Islet precursor cell (in vitro differentiated cells): Measurements from ENCODE around the gene SPX.

Experiments used
- DNase-seq: peaks from one replicate; pipeline ENCODE4 v3.0.0-alpha.2; 2018

The SPX gene, protein sequence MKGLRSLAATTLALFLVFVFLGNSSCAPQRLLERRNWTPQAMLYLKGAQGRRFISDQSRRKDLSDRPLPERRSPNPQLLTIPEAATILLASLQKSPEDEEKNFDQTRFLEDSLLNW

DNA sequence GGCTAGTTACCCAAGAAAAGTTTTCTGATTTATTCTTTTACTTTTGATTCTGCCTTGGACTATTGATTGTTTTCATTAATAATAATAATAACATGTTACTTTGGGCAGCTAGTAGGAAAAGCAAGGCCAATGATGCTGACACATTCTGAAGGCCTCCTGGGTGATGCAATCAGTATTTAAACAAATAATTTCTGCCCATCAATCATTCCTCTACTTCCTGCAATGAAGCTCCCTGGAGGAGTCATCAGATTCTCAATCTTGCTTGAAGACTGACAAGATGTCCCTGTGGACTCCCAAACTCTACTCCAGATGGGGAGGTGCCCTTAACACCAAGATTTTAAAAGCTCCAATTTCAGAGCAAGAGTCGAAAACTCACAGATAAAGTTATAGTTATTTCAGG lies at the start of gene SPX:
Gene SPX (plus strand): TSS at position 244 of the 400 bp plus-strand sequence. CDS start 177 bp downstream, outside the sequence.
- DNase-seq: no peak

DNA sequence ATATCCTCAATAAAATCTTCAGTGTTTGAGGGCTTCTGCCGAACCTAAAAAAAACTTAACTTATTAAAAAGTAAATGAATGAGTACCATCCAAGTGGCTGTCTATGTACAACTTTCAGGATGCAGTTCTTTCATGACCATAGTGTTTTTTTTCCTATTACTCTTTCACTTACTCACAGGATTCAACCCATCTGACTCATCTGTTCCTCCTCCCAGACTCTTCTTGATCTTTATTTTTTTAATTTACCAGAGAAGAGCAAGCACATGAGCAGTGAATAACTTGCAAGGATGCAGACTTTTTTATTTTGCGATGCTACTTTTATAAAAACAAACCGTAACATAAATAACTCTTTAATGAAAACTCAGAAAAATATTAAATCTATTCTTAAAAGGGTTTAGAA lies 49.1 kb upstream of the SPX start:
- DNase-seq: no peak

DNA sequence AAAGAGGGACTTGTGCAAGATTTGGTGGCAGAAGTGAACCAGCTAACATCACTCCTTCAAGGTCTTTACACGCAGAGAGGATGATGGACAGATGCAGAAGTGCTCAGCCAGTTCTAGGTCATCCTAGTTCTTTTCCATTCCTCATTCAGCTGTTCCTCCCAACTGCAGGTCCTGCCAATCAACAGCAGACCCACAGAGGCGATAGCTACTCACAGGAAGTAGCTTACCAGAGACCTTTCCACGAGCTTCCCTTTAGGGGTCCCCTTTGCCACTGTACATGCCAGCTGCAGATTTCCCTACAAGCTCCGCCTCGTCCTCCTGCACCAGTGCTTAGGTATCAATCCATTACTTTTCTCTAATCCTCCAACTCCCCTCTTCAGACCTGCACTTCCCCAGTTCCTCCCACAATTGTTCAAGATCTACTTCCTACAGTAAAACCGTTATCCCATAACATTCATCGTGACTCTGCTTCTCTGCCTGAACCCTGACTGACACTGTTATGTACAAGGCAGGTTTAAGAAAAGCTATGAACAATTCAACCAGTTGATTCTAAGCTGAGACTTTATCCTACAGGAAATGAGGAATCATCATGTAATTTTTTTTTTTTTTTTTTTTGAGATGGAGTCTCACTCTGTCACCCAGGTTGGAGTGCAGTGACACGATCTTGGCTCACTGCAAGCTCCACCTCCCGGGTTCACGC lies 47.2 kb upstream of the SPX start:
- DNase-seq: no peak

DNA sequence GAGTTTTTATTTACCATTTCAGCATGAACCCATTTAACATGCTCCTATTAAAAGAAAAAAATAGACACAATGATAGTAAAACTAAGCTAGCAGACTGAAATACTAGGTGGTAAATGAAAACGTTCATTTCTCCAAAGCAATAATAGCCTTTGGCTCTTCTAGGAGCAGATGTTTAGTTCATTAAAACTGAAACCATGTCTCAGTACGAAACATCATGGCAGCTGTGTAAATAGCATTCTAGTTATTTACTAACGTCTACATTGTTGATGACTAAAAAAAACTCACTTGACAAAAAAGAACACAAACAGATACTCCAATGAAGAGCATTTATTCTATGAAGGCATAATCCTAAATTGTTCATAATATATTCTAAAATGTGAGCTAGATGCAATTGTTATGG lies 42.6 kb upstream of the SPX start:
- DNase-seq: no peak

DNA sequence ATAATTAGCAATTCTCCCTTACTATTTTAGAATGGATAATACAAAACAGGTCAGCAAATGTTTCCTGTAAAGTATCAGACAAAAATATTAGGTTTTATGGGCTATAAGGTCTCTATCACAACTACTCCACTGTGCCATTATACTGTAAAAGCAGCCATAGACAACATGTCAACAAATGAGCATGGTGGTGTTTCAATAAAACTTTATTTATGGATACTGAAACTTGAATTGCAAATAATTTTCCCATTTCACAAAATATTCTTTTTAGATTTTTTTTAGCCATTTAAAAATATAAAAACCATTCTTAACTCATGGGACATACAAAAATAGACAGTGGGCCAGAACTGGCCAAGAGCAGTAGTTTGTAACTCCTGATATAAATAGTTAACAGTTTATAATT lies 40.1 kb upstream of the SPX start:
- DNase-seq: no peak

DNA sequence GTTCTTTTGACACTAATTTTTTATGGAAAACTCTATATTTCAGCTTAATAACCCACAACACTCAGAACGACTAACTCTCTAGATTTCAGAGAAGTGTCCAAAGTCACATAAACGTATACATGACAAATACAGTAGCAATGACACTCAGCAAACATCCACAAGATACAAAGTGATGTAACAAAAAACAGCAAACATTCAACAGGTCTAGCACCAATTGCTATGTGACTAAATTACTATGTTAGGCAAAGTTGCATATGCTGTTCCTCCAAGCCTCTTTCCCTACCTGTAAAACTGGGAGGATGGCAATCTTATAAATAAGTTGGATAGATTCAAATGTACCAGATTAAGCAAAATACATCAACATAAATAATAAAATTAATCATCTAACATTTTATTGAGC lies 26.3 kb upstream of the SPX start:
- no peak for DNase-seq

DNA sequence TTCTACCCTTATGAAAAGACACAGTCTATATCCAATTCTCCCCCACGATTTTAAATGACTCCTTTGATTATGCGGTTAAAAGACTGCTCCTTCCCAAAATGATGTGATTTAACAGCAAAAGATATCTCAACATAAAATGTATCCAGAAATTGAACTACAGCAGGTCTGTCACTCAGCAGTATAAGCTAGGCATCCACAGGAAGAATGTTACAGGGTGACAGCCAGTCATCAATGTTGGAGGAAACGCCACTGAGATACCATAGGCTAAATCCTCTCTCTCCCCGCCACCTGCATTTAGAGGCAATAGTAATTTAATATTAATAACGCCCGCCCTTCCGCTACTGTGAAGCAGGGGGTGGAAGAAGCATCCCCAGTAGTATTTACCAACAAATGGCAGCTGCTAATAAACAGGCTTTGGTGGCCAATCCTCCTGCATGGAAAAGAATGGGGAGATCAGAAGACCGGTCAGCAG lies 25.3 kb upstream of the SPX start:
- DNase-seq: no peak

DNA sequence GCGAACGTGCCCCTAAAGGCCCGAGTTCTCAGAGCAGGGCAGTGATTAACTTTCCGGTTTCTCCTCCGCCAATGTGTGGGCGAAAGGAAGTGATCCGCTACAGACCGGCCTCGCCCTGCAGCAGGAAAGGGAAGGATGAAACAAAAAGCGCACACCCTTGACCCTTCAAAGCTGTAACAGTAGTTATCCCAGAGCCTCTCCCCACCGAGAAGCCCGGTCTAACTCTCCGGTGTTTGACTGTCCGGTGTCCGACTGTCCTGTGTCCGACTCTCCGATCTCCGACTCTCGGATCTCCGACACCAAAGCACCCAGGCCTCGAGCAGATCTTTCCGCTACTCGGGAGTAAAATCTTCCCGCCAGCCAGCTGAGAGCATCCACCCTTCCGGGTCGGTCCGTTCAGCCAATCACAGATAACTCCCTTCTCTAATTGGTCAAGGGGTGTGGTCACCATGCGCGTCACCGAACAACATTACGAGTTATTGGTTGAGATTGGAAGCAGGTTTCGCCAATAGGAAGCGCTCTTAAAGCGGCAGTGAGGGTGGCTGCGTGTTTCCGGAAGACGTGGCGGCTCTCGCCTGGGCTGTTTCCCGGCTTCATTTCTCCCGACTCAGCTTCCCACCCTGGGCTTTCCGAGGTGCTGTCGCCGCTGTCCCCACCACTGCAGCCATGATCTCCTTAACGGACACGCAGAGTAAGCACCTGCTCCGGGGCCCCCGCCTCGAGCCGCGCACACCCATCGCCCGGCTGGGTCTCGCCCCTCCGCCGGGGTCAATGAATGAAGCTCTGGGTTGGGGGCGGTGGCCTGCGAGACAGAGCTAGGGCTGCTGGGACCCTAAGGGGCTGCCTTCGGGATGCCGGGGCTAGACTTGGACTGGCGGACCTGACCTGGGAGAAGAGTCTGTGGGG lies 24.6 kb upstream of the SPX start, which contains the start of the genes GOLT1B and RECQL:
Gene GOLT1B (plus strand): TSS at position 532 of the 906 bp plus-strand sequence. CDS start 135 bp downstream, at position 667.
Gene RECQL (minus strand): TSS at position 378 of the 906 bp plus-strand sequence. CDS start 2,065 bp downstream, outside the sequence.
- peak; percentile 99 for DNase-seq

DNA sequence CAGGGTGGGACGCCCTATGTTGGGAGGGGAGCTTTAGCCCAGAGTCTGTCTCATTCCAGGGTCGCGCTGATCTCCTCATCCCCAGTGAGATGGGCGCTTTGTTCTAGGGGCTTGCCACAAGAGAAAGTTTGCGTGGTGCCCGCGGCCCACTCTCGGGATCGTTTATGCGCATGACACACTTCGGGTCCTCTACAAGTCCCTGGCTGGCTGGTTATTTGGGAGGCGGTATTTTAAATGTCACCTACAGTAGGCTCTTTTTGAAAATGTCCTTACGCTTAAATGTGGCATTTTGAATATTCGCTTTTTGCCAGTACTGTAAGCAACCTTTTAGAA lies 24.0 kb upstream of the SPX start:
- DNase-seq: no peak

DNA sequence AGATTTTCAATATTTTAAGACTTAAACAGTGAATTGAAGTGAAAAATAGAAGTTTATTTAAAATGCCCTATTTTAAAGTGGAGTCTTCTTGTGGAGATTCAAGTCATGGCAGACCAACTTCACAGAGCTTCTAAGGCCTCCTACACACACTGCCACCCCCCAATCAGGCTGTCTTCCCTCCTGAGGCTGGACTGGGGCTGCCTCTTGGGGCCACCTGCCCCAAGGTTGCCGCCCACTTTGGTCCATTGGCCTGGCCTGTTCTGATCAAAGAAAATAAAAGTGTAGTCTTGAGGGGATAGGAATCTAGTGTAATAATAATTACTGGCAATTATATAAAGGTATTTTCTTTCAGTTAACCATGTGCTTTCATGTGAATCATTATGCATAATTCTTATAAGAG lies 23.2 kb upstream of the SPX start:
- DNase-seq: no peak

DNA sequence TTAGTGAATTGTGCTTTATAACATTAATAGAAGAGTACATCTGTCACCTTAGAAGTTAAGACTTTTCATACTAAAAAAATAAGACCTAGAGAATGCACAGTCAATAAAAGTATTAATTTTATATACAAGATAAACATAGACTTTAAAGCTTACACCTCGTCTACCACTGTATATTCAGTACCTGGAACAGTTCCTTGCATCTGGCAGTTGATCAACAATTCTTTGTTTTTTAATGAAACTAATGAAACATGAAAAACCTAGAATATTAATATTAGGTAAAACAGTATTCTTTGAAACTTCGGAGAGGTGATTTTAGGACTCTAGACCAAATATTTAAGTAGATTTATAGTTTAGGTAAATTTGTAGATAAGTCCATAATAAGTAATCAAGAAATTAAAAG lies 20.2 kb upstream of the SPX start:
- DNase-seq: no peak

DNA sequence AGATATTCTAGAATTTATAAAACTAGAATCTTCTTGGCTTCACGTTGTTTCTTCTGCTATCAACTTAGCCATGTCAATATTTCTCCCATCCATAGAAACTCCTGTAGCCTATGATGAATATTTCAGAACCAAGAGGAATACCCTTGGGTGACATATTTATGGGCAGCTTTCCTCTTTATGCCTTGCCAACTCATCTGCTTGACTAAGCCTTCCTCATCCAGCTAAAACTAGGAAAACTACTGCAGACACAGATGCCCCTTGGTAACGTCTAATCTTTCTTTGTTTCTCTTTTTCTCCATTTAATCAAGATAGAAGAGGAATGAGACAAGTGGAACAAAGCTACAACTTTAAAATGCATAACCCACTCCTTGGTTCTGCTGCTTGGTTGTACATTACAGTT lies 18.2 kb upstream of the SPX start:
- no peak for DNase-seq

DNA sequence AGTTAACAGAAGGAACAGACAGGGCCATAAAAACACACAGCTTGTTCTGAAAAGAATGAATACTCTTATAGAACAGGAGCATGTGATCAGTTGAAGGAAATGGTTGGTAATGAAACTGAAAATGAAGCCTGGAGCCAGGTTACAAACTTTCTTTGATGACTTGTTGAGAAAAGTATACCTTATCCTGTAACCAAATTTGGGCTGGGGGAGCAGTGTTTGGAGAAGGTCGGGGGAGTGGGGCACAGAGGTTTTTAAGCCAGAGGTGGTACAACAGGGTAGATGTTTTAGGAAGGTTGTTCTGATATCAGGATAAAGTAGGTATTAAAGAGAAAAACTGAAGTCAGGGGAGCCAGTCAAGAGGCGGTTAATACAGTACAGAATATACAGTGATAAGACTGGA lies 16.3 kb upstream of the SPX start:
- DNase-seq: no peak

DNA sequence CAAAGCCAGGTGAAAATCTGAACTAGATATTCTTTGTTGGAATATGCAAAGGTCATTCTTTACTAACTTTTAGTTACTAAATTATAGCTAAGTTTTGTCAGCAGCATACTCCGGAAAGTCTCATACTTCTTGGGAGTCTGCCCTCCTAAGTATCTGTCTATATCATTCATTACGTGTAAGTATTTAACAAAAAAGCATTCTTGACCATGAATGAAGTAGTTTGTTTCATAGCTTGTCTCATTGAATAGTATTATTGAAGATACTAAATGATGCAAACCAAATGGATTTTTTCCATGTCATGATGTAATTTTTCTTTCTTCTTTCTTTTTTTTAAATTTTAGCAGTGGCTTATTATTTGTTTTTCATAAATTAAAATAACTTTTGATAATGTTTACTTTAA lies 9.8 kb upstream of the SPX start:
- no peak for DNase-seq

DNA sequence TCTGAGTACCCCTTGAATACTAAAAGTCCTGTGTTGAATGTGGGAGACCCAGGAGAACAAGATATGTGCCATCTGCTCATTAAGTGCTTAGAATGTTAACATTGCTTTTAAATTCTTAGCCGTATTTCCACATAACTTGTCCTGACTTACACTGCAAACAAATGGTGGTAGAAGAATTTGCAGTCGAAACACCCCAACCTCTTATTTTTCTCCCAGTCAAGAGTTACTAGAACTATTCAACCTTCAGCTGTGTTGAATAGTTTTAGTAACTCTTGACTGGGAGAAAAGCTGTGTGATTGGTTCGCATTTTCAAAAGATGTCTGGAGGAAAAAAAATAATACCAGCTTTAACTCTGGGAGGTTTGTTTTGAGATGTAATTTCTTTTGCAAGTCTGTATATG lies 7.6 kb upstream of the SPX start:
- no peak for DNase-seq

DNA sequence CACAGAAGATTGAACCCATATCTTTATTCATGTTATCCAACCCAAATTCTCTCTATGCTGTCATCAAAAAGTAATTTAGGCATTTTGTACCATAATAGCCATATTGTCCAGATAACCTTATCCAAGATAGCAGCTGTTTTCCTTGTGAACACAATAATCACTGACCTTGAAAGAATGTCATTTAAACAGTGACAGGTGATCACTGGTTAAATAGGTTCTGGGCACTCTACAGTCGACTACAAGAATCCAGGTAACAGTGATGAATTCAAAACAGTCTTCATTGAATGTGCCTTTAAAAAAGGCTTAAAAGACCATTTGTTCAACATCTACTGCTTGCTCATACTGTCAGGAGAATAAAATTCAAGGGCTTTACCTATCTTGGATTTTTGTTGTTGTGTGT lies 4.6 kb upstream of the SPX start:
- DNase-seq: no peak

DNA sequence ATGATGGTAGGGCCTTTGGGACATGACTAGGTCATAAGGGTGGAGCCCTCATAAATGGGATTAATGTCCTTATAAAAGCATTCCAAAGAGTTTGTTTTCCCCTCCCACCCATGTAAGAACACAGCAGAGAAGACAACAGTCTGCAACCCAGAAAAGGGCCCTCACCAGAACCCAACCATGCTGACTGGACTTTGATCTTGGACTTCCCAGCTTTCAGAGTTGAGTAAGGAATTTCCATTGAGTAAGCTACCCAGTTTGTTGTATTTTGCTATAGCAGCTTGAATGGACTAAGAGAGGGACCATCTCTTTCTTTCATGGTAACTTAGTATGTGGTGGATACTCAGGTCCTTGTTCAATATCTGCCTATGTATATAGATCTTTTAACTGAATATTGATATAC lies 2.9 kb upstream of the SPX start:
- DNase-seq: no peak

DNA sequence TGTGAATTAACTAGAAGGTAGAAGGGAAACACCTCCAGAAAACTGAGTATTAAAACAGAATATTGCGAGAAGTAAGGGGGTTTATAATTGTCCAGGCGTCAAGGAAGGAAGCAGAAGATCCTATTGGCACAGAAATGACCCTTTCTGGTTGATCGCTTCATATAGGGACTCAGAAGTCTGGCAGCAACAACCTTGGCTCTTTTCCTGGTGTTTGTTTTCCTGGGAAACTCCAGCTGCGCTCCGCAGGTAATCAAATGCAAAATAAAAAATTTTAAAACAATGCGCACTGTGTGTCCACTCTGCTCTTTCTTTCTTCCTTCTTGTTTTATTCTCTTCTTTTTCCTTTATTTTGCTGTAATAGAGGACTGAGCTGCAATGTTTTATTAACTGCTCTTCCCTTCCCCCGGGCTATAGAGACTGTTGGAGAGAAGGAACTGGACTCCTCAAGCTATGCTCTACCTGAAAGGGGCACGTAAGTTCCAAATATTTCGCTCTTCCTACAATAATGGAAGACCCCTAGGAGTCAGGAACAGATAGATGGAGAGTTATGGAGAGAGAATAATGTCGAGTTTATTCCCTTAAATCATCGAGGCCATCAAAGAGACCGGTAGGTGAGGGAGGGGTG lies 737 bp downstream of the SPX start:
- DNase-seq: no peak

DNA sequence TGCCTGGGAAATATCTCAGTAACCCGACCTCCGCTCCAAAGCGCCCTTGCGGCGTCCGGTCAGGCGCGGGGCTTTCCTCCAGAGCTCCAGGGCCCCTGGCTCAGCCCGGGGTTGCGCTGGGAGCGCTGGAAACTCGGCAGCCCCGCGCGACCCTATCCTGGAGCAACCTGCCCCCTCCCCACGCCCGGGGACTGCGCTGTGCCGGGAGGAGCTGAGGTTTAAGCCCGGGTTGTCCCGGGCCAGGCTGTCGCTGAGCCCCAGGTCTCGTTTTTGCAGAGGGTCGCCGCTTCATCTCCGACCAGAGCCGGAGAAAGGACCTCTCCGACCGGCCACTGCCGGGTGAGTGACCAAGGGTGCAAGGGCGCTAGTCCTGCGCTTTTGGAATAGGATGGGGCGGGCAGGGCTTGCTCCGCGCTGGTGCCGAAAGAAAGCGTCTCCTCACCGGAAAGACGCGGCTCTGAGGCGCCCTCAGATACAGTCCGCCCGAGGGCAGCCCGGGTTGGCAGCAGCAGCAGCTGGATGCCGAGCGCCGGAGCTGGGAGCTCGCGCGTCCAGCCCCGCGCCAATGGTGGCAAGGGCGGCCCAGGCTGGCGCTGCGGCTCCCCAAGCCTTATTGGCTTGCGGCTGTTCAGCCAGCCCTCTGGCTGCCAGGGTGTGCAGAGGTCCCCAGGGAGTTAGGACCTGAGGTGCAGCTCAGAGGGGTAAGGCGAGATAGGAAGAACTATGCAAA lies 1.5 kb downstream of the SPX start:
- peak; percentile 91 for DNase-seq

DNA sequence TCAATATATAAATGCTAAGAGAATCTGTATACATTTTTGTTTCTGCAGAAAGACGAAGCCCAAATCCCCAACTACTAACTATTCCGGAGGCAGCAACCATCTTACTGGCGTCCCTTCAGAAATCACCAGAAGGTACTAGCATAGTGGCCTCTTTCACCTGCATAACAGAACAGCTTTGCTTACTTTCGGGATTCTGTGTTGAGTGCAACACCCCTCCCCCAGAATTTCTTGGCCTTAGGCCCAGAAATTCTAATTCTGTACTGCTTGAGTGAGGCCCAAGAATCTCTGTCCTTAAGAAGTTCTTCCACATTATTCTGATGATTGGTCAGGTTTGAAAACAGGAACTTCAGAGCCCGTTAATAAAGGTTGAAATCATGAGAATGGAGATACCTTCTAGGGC lies 2.9 kb downstream of the SPX start:
- DNase-seq: no peak

DNA sequence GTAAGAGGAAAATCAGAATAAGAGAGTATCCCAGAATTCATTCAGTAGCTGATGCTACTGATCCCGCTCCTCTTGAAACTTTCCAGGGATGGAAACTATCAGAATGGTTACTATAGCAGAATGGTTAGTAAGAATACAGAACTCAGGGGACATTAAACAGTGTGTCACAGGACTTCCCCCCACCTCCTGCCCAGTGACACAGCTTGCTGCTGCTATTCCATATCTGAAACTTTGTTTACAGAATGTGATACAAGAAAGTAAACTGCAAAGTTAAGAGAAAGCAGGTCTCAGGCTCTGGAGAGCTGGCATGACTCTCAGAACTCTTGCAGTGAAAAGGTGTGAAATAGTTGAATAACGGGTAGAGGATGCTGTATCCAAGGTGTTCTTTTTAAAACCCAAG lies 3.4 kb downstream of the SPX start:
- DNase-seq: no peak

DNA sequence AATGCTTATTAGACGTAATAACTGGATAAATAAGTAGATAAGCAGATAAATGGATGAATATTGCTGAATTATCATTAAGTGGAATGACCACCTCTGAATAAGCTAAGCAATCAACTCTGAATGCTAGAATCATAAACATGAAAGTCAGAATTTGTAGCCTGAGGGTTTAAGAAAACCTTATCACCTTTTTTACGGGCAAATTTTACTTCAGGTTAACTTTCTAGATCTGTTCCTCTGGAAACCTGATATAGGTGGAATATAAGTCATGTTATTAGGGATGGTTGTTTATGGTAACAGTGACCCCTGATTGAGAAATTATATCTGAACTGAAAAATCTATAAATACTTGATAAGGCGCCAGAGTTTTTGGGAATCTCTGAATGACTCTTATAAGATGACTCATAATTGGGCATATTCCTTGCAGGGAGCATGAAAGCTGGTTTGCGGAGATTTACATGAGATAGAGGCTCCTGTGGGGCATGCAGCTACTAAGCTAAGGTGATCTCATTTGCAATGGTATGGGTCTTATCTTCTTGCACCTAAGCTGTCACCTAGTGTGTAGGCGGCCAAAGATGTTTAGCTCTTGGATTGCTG lies 12.1 kb downstream of the SPX start:
- DNase-seq: no peak
